NCI-H345 treated with DMSO at 0.1 percent for 48 hours (cell line): ENCODE results near the gene SIGLEC10.

Source experiments
- DNase-seq: peaks from one replicate; lab custom pipeline; 2025; ENCODE audit not compliant: unreplicated experiment; lab: John Stamatoyannopoulos, UW

Gene SIGLEC10

GRCh38 chr19:51396175-51396574 lies 21.3 kb downstream of the SIGLEC10 start:
- no peak for DNase-seq

- no peak for DNase-seq
Observed at GRCh38 chr19:51394050-51394836, 23.2 kb downstream of the SIGLEC10 start.

DNA sequence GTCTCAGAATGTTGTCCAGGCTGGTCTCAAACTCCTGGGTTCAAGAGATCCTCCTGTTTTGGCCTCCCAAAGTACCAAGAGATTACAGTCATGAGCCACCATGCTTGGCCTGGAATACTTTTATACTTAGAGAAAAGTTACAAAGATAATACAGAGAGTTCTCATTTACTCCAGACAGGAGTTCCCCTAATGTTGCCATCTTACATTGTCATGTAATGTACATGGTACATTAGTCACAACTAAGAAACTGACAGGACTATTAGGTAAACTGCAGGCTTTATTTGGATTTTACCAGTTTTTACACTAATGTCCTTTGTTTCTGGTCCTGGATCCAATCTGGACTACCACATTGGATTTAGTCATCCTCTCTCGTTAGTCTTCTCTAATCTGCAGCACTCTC lies 24.7 kb downstream of the SIGLEC10 start:
- DNase-seq: no peak

GRCh38 chr19:51391073-51391611 lies 26.3 kb downstream of the SIGLEC10 start:
- no peak for DNase-seq

- DNase-seq: no peak
Observed at GRCh38 chr19:51389143-51389542, 28.3 kb downstream of the SIGLEC10 start.

DNA sequence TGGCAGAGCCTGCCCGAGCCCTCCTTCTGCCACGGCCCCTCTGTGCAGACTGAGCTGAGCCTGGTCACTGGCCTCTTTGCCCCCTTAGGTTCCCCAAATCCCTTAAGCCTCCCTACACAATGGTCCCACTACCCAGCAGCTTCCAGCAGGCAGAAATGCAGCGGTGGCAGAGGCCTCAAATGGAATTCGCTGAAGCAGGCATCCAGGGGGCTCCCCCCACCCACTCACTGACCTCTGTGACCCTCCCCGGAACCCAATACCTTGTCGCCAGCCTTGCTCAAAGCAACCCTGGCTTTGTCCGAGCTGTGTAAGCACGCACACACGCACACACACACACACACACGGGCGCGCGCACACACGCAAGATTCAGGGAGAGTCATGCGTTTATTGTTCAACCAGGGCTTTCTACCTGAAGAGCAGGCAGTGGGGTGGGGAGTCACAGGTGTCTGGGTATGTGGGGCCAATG lies 29.5 kb downstream of the SIGLEC10 start, which contains the start of gene LIM2:
TSS of gene LIM2 (minus strand) at position 51 of the 466 bp plus-strand sequence. CDS start 531 bp downstream, outside the sequence.
- no peak for DNase-seq

- DNase-seq: no peak
Observed at GRCh38 chr19:51386882-51387520, 30.4 kb downstream of the SIGLEC10 start.

DNA sequence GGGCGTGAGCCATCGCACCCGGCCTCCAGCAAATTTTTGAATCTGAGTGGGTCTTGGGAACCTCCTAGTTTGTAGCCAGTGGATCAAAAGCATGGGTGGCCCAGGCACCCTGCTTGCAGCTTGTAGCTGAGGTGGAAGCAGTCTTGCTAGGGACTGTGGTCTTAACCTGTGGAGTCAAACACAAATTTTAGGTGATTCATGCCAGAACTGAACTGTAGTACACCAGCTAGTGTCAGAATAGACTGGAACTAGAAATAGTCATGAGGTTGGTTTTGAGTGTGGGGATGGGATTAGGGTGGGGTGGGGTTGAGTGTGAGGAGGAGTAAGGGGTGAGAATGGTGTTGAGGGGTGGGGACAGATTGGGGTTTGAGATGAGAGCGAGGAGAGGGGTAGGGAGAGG lies 35.4 kb downstream of the SIGLEC10 start:
- DNase-seq: no peak

DNA sequence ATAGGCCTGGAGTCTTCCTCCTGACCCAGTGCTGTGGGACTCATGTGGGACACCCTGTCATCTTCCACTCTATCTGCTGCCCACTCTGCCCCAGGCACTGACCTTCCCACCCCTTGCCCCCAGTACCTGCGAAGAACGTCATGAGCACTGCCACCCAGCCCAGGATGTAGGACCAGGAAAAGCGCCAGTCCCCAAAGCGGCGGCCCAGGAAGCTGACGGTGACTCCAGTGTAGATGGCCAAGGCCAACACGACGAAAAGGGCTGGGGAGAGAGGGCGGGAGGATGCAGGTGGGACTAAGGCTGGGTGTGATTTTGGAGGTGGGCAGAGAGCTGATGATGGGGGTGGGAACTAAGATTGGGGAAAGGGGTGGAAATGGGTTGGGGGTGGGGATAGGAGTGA lies 37.1 kb downstream of the SIGLEC10 start:
- no peak for DNase-seq

DNA sequence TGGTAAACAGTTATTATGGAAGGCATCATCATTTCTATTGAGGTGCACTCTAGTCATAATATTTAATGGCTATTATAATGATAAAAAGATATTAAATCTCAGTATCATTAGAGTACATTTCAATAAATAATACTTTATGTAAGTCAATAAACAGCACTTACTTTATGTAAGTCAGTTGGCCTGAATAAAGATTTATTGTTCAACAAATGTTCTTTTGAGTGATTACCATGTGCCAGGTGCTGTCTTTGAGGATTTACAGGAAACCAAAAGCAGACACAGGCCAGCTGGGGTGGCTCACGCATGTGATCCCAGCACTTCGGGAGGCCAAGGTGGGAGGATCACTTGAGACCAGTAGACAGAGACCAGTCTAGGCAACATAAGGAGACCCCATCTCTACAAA lies 40.0 kb downstream of the SIGLEC10 start:
- no peak for DNase-seq

- no peak for DNase-seq
Observed at GRCh38 chr19:51375504-51376221, 41.8 kb downstream of the SIGLEC10 start.

- DNase-seq: no peak
Observed at GRCh38 chr19:51372649-51373504, 44.6 kb downstream of the SIGLEC10 start, which contains the start of gene NKG7. Gene NKG7, minus strand, starts transcription at chr19:51372654. Its CDS starts 119 bp downstream, at chr19:51372535.

- DNase-seq: no peak
Observed at GRCh38 chr19:51372021-51372648, 45.3 kb downstream of the SIGLEC10 start.

- DNase-seq: no peak
Observed at GRCh38 chr19:51371186-51371690, 46.2 kb downstream of the SIGLEC10 start.

DNA sequence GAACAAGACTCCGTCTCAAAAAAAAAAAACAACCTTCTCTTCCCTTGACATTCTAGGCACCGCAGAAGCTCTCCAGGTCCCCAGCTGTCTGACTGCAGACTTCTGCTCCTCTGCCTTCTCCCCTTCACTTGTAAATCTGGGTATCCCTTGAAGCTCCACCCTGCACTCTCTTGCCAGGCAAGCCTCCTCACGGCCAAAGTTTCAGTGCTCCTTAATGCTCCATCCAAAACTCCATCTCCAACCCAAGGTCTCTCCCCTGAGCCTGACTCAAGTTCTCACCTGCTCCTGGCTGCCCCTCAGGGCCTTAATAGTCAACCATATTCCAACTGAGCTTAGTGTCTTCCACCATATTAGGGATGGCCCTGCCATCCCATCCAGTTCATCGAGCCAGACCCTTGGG lies 47.2 kb downstream of the SIGLEC10 start:
- DNase-seq: no peak

DNA sequence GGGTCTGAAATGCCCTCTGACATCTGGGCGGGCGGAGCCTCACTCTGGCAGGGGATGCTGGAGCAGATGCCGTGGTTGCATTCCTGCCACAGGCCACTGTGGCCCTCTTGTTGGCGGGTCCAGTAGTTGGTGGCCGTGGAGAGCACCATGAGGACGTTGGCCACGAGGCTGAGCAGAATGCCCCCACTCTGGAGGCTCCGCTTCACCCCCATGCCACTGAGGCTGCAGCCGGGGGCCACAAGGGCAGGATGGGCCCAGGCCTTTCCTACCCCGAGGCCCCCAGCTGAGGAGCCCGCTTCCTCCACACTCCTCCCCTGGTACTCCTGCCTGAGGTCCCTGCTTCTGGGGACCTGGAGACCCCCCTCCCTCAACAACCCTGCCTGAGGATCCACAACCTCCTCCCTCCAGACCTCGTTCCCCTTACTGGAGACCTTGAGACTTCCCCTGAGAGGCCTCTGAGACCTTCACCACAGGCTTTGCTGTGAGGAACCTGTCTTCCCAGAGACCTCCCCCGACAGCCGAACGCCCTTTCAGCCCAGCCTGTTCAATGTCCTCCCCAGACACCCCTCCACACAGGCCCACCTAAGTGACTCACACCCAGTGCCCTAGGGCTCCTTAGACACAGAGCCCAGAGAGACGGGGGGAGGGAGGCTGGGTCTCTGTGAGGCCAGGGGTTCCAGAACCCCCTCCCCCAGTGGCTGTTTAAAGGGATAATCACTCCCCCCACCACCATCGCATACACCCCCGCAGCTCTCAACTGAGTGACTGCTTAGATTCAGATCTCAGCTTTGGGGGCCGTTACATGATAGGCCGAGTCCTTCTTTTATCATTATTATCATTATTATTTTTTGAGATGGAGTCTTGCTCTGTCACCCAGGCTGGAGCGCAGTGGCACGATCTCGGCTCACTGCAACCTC lies 48.8 kb downstream of the SIGLEC10 start, which contains the start of gene CLDND2:
TSS of gene CLDND2 (minus strand) at position 638 of the 917 bp plus-strand sequence. CDS start at position 212, 426 bp downstream.
- no peak for DNase-seq

DNA sequence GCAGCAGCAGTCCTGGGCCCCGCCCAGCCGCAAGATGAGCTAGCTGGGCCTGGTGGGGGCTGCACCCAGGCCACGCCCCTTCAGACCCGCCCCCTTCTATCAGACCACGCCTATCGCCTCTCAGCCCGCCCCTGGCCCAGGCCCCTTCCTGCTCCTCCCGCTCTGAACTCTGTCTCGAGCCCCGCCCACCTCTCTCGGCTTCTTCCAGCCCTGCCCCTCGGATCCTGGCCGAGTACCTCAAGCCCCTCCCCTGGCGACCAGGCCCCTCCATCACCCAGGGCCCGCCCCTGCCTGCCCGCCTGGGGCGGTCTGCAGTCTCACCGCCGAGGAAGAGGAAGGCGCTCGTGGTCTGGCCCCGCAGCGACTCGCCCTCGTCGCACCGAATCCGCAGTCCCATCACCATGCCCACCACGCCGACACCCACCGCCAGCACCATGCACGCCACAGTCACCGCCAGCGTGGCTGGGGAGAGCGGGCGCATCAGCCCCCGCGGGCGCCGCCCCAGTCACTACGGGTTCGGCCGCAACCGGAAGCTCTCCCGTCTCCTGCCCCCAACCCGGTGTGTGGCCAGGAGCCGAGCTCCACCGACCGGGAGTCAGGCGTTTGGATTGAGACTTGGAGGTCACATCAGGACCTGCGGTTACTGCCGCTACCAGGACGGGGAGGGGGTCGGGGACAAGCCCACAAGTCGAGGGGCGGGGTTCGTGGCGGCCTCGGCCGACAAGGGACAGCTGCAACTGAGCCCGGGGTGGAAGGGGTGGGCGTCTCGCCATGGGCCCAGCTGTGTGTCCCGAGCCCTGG lies 49.7 kb downstream of the SIGLEC10 start:
- DNase-seq: no peak

DNA sequence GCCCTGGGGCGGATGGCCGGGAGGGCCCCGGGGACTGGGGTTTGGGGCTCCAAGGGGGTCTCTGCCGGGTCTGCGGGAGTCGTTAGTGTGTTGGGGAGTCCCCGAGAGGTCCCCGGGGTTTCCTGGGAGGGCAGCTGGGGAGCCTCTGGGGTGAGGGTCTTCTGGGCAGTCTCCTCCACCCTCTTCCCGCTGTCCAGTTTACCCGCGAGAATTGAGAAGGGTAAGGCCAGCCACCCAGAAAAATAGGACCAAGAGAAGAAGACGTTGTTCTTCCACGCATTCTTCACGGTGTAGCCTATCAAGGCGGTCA lies 50.2 kb downstream of the SIGLEC10 start:
- DNase-seq: no peak
